GM10847 (cell line): ENCODE data around the gene CCDC69.

Source experiments
- POLR2A ChIP-seq: IDR thresholded peaks from 2 replicates; pipeline ENCODE4 v1.6.1; 2011; ENCODE audit not compliant: insufficient read length; ENCODE audit errors: extremely low read depth

Gene CCDC69

GRCh38 chr5:151167022-151167421 lies 56.9 kb downstream of the CCDC69 start:
- no peak for TF ChIP-seq POLR2A

- TF ChIP-seq POLR2A = no peak
These were observed 59.1 kb downstream of the CCDC69 start for GRCh38 chr5:151164687-151165392.

- no peak for TF ChIP-seq POLR2A
These were observed 61.1 kb downstream of the CCDC69 start for GRCh38 chr5:151162776-151163175.

- no peak for TF ChIP-seq POLR2A
These were observed 64.1 kb downstream of the CCDC69 start for GRCh38 chr5:151159649-151160373.

GRCh38 chr5:151158287-151158661 lies 65.6 kb downstream of the CCDC69 start:
- no peak for TF ChIP-seq POLR2A

- peak; percentile 69 for TF ChIP-seq POLR2A
These were observed 66.2 kb downstream of the CCDC69 start, which contains the start of gene ANXA6 for GRCh38 chr5:151157426-151158286. Gene ANXA6, minus strand, starts transcription at chr5:151157779. Its CDS starts 9,878 bp downstream, at chr5:151147901.

GRCh38 chr5:151156507-151157420 lies 67.1 kb downstream of the CCDC69 start:
- TF ChIP-seq POLR2A = no peak

- TF ChIP-seq POLR2A = no peak
These were observed 68.0 kb downstream of the CCDC69 start for GRCh38 chr5:151155775-151156506.

- no peak for TF ChIP-seq POLR2A
These were observed 68.7 kb downstream of the CCDC69 start for GRCh38 chr5:151154931-151155774.

GRCh38 chr5:151153766-151154272 lies 70.1 kb downstream of the CCDC69 start:
- no peak for TF ChIP-seq POLR2A

- TF ChIP-seq POLR2A = no peak
These were observed 70.6 kb downstream of the CCDC69 start for GRCh38 chr5:151153300-151153699.

- TF ChIP-seq POLR2A = no peak
These were observed 72.1 kb downstream of the CCDC69 start for GRCh38 chr5:151151793-151152192.

- no peak for TF ChIP-seq POLR2A
These were observed 72.6 kb downstream of the CCDC69 start for GRCh38 chr5:151151263-151151660.
